CD4-positive, alpha-beta T cell treated with Interleukin-2 at 100 ng/mL for 4 hours (primary cell): Measurements from ENCODE around the gene VASP.
A peak's percentile ranks its signal among the peaks of the same experiment; 100 is the strongest.

Experiments used
- DNase-seq: peaks from one replicate; pipeline ENCODE4 v3.0.0-alpha.2; 2020; ENCODE audit warnings: low spot score

VASP gene

GRCh38 chr19:45556835-45557234 lies 49.6 kb downstream of the VASP start:
- no peak for DNase-seq

- DNase-seq = peak; percentile 75
Observed at GRCh38 chr19:45558399-45558878, 51.2 kb downstream of the VASP start.

- DNase-seq = no peak
Observed at GRCh38 chr19:45560038-45560437, 52.8 kb downstream of the VASP start.

GRCh38 chr19:45560686-45561085 lies 53.4 kb downstream of the VASP start:
- no peak for DNase-seq

GRCh38 chr19:45564131-45564780 lies 57.0 kb downstream of the VASP start:
- DNase-seq = no peak

- no peak for DNase-seq
Observed at GRCh38 chr19:45567609-45568008, 60.3 kb downstream of the VASP start.

GRCh38 chr19:45568732-45569131 lies 61.5 kb downstream of the VASP start:
- DNase-seq = no peak

- peak; percentile 51 for DNase-seq
Observed at GRCh38 chr19:45569619-45570421, 62.5 kb downstream of the VASP start.

- DNase-seq = no peak
Observed at GRCh38 chr19:45571457-45572220, 64.4 kb downstream of the VASP start.

GRCh38 chr19:45574526-45574925 lies 67.2 kb downstream of the VASP start:
- no peak for DNase-seq

- no peak for DNase-seq
Observed at GRCh38 chr19:45575216-45575615, 67.9 kb downstream of the VASP start.
